ENCODE measurements around the gene C15orf39. TPM values are rescaled to one million over a fixed set of nuclear protein-coding genes. Genes with fewer than 3 reads are reported as not detected.
"Not testable (repeated sequence)": the region's sequence is repeated elsewhere in the genome, so short reads cannot be mapped to it uniquely, and the experiment has no call there.

Gene C15orf39
- total RNA-seq, 2 donors from 2014 or later, result 5.9 to 16.4 TPM

DNA sequence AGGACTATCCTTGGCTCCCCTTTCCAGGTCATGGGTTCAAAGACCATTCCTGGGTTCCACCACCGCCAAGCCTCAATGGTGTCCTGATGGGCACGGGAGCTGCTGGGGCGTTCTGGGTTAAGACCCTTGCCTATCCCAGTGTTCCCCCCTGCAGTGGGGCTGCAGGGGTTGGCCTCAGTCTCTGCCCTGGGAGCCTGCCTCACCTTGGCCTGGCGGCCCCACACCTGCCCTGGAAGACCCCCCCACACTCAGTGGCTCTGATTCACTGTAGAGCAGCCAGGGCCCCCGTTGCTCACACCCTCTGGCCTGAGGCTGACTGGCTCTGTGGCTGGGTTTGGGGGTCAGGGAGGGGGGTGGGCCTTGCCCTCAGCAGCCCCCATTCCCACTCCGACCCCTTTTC is 22.0 kb downstream of the C15orf39 start:
- Histone ChIP-seq H3K27me3 (no peaks in the 10 kb centered on the region), H3K9me3 (no peaks in the 10 kb centered on the region), H3K4me1 (no peaks in the 10 kb centered on the region), H3K27ac (no peak overlapping the region), H3K4me3 (no peak overlapping the region), H3K36me3 (no peaks in the 10 kb centered on the region)
- no peak for DNase-seq (ENCODE audit: low spot score)
- TF ChIP-seq, protein P1, sequence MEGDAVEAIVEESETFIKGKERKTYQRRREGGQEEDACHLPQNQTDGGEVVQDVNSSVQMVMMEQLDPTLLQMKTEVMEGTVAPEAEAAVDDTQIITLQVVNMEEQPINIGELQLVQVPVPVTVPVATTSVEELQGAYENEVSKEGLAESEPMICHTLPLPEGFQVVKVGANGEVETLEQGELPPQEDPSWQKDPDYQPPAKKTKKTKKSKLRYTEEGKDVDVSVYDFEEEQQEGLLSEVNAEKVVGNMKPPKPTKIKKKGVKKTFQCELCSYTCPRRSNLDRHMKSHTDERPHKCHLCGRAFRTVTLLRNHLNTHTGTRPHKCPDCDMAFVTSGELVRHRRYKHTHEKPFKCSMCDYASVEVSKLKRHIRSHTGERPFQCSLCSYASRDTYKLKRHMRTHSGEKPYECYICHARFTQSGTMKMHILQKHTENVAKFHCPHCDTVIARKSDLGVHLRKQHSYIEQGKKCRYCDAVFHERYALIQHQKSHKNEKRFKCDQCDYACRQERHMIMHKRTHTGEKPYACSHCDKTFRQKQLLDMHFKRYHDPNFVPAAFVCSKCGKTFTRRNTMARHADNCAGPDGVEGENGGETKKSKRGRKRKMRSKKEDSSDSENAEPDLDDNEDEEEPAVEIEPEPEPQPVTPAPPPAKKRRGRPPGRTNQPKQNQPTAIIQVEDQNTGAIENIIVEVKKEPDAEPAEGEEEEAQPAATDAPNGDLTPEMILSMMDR (IDR thresholded peaks at IDR 0.05), result no peak

DNA sequence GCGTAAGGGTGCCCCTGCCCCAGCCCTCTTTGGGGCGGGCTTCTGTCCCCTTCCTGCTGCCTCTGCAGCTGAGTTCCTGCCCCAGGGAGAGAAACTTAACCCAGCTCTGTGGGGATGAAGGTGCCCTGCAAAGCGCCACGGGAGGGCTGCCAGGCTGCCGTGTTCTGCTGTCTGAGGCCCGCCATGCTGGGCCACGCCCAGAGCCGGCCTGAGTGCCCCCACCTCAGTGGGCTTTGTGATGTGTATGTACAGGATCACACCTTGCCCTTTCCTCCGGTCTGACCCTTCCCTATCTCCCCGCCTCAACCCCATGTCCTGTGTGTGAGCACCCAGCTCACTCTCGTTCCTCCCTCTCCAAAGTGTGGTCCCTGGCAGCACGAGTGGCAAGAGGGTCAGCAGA is 22.6 kb downstream of the C15orf39 start:
- no peaks in the 10 kb centered on the region for H3K36me3 ChIP-seq
- H3K4me3 ChIP-seq, result no peak overlapping the region
- H3K27ac ChIP-seq, result no peak overlapping the region
- no peaks in the 10 kb centered on the region for H3K27me3 ChIP-seq
- H3K4me1 ChIP-seq, result no peaks in the 10 kb centered on the region
- DNase-seq (ENCODE audit: low spot score), result no peak
- no peaks in the 10 kb centered on the region for H3K9me3 ChIP-seq
- TF ChIP-seq, protein P1 (IDR thresholded peaks at IDR 0.05), result no peak

DNA sequence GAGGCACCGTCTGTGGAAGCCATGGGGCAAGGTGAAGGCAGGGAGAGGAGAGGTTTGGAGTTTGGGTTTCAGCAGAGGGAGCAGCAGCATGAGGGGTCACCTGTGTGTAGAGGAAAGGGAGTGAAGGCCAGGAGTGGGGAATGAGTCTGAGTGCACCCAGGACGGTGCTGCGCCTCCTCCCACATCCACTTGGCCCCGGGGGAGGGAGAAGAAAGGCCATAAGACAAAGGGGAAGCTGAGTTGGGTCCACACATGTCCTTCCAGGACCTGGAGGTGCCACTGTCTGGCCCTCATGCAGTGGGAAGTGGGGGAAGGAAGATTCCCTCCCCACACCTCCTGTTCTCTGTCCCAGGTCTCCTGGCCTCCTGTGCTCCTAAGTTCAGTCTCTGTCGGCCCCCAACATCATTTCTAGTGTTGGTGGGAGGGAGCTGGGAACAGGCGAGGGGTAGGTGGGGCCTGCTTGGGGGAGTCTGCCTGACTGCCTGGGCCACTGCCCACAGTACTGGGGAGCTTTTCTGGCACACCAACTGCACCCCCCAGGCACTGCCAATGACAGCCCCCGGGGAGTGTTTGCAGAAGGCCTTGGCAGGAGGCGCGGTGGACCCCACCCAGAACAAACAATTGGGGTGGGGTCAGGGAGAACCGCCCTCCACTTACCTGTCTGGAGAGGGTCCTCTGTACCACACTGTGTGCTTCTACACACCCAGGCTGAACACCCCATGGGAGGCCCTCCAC is 23.6 kb downstream of the C15orf39 start:
- H3K27ac ChIP-seq; H3K4me1 ChIP-seq; H3K4me3 ChIP-seq; DNase-seq (ENCODE audit: low spot score); H3K27me3 ChIP-seq; H3K9me3 ChIP-seq; H3K36me3 ChIP-seq: not testable (repeated sequence)

DNA sequence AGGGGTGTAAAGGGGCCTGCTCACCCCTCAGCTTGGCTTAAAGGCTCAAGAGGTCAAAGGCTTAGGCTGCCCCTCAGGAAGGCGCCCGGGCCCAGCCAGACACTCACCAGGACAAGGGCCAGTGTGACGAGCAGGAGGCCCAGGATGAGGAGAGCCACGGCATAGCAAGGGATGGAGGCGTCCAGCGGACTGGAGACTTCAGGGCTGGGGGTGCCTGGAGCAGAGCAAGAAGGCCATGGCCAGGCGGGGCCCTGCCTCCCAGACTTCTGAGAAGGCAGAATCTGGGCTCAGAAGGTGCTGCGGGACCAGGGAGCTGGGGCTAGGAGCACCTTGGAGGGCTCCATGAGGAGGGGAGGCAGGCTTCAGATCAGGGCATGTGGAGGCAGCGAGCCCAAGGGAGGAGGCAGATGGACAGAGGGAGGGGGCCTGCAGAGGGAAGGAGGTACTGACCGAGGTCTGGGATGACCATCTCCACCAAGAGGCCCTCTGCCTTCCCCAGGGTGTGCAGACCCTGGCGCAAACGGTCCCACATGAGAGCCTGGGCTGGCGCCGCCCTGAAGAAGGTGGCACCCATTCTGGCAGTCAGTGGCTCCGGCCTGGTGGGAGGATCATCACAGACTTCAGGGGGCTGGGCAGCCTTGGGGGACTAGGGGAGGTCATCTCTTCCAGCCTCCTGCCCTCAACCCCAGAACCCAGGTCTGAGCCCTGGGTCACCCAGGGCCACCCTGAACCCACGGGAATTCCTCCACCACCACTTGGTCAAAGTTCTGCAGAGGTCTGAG is 24.5 kb downstream of the C15orf39 start:
- H3K4me1 ChIP-seq, result no peaks in the 10 kb centered on the region
- no peak overlapping the region for H3K4me3 ChIP-seq
- H3K36me3 ChIP-seq, result no peaks in the 10 kb centered on the region
- no peak overlapping the region for H3K27ac ChIP-seq
- DNase-seq (ENCODE audit: low spot score), result no peak
- no peaks in the 10 kb centered on the region for H3K27me3 ChIP-seq
- no peaks in the 10 kb centered on the region for H3K9me3 ChIP-seq
- TF ChIP-seq, protein P1 (IDR thresholded peaks at IDR 0.05), result no peak

DNA sequence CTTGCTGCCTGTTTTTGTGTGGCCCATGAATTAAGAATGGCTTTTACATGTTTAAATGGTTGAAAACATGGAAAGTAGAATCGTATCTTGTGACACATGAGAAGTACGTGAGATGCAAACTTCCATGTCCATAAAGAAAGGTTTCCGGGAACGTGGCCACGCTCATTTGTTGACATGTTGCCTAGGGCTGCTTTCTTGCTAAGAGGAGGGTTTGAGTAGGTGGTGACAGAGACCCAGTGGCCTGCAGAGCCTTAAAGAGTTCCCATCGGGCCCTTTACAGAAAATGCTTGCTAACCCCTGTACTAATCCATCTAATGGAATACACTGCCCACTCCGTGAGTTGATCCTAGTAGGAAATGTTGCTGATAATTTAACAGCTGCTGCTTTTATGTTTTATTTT is 25.4 kb downstream of the C15orf39 start:
- H3K27ac ChIP-seq; H3K4me1 ChIP-seq; DNase-seq (ENCODE audit: low spot score); H3K4me3 ChIP-seq; H3K27me3 ChIP-seq; H3K36me3 ChIP-seq; H3K9me3 ChIP-seq: not testable (repeated sequence)

DNA sequence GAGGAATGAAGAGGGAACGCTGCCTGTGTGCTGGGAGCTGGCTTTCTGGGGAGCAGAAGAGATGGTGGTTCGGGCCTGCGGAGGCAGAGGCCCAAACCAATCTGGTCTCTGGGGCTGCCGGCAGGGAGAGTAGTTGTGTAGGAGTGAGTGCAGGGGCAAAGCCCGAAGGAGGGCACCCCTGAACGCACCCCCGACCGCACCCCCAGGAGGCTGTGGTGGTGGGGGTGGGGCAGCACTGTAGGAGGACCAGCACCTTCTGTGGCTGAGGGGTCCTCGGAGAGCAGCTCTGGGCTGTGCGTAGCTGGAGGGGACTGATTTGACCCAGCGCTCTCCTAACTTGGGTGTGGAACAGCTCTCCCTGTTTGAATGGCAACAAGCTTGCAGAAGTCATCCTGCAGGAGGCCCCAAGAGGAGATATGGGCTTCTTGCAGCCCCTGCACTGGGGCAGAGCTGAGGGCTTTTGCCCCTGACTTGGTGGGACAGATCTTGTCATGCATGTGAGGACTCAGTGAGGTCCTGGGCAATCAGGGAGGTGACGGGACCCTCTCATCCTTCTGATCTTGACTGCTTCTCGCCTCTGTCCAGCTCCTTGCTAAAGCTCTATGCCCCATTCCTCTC is 26.1 kb downstream of the C15orf39 start:
- Histone ChIP-seq H3K9me3 (no peaks in the 10 kb centered on the region), H3K4me1 (no peaks in the 10 kb centered on the region), H3K4me3 (no peak overlapping the region), H3K27me3 (no peaks in the 10 kb centered on the region), H3K36me3 (no peaks in the 10 kb centered on the region), H3K27ac (no peak overlapping the region)
- DNase-seq (ENCODE audit: low spot score), result no peak
- TF ChIP-seq, protein P1 (IDR thresholded peaks at IDR 0.05), result no peak

All from right atrium auricular region (tissue), 2 donors.